ENCODE results near the gene NOS1AP.
A peak's percentile ranks its signal among the peaks of the same experiment; 100 is the strongest.

NOS1AP gene

GRCh38 chr1:162376691-162377090, 307.2 kb downstream of the NOS1AP start, which contains the start of gene SPATA46:
SPATA46 (minus strand) TSS chr1:162376854; CDS start chr1:162376790, 64 bp downstream.
- intact Hi-C loops (cut with DNase I; ENCODE audit: low total_unique reads) = no loop called here
- no peak for TF ChIP-seq CTCF (IDR thresholded peaks at IDR 0.05)
- no peaks in the 10 kb centered on the region for H3K36me3 ChIP-seq
- peak in 1 of 2 donors; percentile 40 for DNase-seq
- no peaks in the 10 kb centered on the region for H3K4me1 ChIP-seq
- no peak within 1 kb of the TSS for H3K27ac ChIP-seq
- no peak within 1 kb of the TSS for H3K4me3 ChIP-seq
- no peaks in the 10 kb centered on the region for H3K9me3 ChIP-seq
- H3K27me3 ChIP-seq = no peaks in the 10 kb centered on the region

- no peaks in the 10 kb centered on the region for H3K27me3 ChIP-seq
- intact Hi-C loops (cut with DNase I; ENCODE audit: low total_unique reads) = no loop called here
- no peaks in the 10 kb centered on the region for H3K4me1 ChIP-seq
- peak in 1 of 2 donors; percentile 55 for DNase-seq
- peaks cover 0 to 35% (median 0%) of the 10 kb centered on the region in 3 donors for H3K36me3 ChIP-seq
- no peak overlapping the region for H3K4me3 ChIP-seq
- H3K27ac ChIP-seq = no peak overlapping the region
- TF ChIP-seq CTCF (IDR thresholded peaks at IDR 0.05) = no peak
- no peaks in the 10 kb centered on the region for H3K9me3 ChIP-seq
Measured at GRCh38 chr1:162380061-162380846, 310.8 kb downstream of the NOS1AP start.

- Histone ChIP-seq H3K4me3 (no peak within 1 kb of the TSS), H3K9me3 (no peaks in the 10 kb centered on the region), H3K27ac (no peak within 1 kb of the TSS), H3K27me3 (no peaks in the 10 kb centered on the region), H3K36me3 (peaks cover 0 to 43% (median 0%) of the 10 kb centered on the region in 3 donors), H3K4me1 (no peaks in the 10 kb centered on the region)
- peak in 1 of 2 donors; percentile 13 for DNase-seq
- TF ChIP-seq CTCF (IDR thresholded peaks at IDR 0.05) = no peak
- intact Hi-C loops (cut with DNase I; ENCODE audit: low total_unique reads) = no loop called here
Measured at GRCh38 chr1:162381383-162381782, 311.9 kb downstream of the NOS1AP start, which contains the start of gene C1orf226. C1orf226 (plus strand) TSS chr1:162381728; CDS start chr1:162381902, 174 bp downstream.

GRCh38 chr1:162381941-162382750, 312.7 kb downstream of the NOS1AP start:
- peaks cover 0 to 43% (median 0%) of the 10 kb centered on the region in 3 donors for H3K36me3 ChIP-seq
- no peak for TF ChIP-seq CTCF (IDR thresholded peaks at IDR 0.05)
- H3K27ac ChIP-seq = no peak overlapping the region
- peak in 1 of 2 donors; percentile 38 for DNase-seq
- intact Hi-C loops (cut with DNase I; ENCODE audit: low total_unique reads) = no loop called here
- H3K9me3 ChIP-seq = no peaks in the 10 kb centered on the region
- no peaks in the 10 kb centered on the region for H3K27me3 ChIP-seq
- H3K4me1 ChIP-seq = no peaks in the 10 kb centered on the region
- H3K4me3 ChIP-seq = no peak overlapping the region

GRCh38 chr1:162383091-162383490, 313.6 kb downstream of the NOS1AP start:
- Histone ChIP-seq H3K4me3 (no peak overlapping the region), H3K36me3 (peaks cover 0 to 43% (median 0%) of the 10 kb centered on the region in 3 donors), H3K27ac (no peak overlapping the region), H3K4me1 (no peaks in the 10 kb centered on the region), H3K9me3 (no peaks in the 10 kb centered on the region), H3K27me3 (no peaks in the 10 kb centered on the region)
- intact Hi-C loops (cut with DNase I; ENCODE audit: low total_unique reads) = no loop called here
- peak in 1 of 2 donors; percentile 21 for DNase-seq
- TF ChIP-seq CTCF (IDR thresholded peaks at IDR 0.05) = no peak

Measured in tibial artery (tissue), 4 donors.